Activated naive CD4-positive, alpha-beta T cell treated with anti-CD3 and anti-CD28 coated beads, Interleukin-2, amount 50 U/mL, for 16 hours (primary cell): ENCODE measurements around the gene DCAF5.
"Not testable (repeated sequence)": the region's sequence is repeated elsewhere in the genome, so short reads cannot be mapped to it uniquely, and the experiment has no call there.

Source experiments
- DNase-seq: peaks from one replicate; pipeline ENCODE4 v3.0.0-alpha.2; 2020

The DCAF5 gene

DNA sequence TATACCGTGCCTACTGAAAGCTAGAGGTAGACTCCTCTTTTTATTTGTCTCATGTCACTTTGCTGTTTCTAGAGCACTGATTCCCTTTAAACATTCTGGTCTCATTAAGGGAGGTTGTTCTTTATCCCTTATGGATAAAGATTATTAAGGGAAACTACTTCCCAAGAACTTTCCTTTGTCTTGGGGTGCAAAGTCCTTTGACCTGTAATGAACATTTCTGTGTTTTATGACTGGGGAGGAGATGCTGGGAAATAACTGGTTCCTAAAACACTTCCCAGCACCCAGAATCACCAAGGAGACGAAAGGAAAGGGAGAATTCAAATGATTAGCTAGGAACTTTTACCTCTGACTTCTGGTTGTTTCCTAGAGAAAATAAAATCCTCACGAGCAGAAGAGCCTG is 110.6 kb downstream of the DCAF5 start:
- no peak for DNase-seq

DNA sequence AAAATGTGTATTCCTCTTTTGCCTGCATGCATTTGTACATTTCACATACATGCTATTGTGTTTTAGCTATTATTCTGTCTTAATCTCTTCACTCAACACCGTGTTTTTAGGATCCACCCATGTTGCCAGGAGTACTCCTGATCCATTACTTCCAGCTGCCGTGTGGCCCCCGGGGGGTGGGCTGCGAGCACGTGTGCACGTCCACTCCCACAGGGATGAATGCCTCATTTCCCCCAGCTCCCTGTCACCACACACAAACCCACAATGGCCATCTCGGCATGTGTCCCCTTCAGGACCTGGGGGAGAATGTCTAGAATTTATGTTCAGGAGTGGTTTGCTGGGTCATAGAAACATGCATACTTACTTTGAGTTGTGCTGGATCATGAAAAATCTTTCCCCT is 111.1 kb downstream of the DCAF5 start:
- no peak for DNase-seq

DNA sequence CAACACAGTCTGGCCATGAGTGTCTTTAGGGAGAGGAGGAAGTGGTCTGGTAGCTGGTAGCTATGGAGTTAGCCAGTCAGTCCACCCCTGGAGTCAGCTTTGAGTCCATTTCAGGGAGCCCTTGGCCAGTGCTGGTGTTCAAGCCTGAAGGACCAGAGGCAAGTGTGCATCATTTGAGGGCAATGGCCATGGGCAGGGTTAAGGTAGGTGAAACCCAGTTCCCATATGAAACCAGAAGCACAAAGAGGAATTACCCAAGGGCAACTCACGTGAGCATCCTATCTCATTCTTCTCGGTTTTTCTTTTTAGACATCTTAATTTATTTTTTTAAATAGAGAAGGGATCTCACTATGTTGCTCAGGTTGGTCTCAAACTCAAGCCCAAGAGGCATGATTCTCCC is 112.6 kb downstream of the DCAF5 start:
- no peak for DNase-seq

DNA sequence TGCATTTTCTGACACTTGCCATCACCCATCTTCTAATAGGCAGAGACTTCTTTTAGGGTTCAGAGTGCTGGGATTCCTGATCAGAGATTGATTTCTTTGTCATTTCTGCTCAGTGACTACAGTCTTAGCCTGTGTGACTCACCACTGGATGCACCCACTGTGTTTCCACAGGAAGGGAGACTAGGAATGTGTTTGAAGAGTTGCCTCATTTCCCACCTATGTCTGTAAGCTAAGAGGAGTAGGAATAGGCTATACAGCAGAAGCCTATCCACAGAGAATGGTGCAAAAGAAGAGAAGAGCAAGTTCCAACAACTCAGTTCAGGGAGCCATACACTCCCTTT is 113.7 kb downstream of the DCAF5 start:
- no peak for DNase-seq

DNA sequence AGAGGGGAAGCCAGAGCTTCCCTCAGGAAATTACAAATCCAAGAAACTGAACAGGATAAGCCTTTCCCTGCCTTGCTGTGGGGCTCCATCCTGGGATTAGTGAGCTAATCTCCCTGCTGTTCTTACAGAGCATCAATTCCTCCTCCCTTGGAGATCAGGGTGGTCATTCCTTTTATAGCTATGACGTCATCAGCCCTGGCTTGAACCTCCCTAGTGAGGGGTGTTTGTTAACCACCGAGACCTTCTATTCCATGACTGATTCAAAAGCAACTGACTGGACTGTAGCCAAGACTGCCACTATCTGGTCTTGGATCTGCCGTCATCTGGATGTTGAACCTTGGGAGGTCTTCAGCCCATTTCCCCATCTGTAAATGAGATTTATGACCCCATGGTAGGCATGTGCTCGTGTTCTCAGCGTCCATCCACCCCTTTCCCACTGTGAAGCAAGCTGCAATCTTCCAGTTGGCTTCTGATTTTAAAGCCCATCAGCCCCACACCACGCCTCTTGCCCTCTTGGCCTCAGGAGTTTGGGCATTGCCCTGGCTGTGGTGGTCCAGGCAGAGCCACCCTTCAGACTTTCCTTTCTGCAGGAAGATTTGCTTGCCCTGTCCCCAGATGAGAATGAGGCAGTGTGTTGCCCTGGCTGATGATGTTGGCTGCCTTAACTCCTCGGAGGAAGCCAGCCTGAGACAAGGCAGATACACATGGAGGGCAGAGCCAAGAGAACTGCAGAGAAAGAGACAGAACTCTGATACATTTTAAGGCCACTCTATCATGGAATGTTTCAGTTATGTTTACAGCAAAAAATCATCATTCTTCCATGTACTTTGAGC is 114.2 kb downstream of the DCAF5 start:
- no peak for DNase-seq

DNA sequence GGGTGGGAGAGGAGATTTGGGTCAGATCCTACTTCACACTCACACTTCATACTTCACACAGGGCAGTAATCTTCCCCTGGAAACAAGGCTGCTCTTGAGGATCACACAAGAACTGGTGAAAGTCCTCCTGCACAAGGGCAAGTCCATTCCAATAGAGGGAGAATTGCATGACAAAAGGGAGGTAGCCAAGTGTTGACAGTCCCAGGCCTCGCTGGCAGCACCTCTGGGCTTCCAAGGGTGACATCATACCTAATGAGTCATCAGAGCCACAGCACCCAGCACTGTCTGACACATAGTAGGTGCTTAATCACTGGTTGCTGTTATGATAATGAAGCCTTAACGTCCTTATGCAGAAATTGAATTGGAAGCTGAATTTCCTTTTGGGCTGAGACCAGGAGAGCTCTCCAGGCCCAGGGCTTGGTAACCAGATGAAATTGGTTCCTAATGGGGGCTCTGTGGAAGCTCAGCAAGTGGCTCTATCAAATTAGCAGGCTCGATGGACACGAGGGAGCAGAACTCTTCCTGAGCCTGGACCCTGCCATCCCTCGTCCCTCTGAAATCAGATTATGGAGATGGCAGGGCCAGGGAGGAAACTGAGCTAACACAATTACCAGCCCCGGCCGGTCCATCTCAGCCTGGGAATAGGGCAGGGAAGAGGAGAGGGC is 115.0 kb downstream of the DCAF5 start:
- no peak for DNase-seq

DNA sequence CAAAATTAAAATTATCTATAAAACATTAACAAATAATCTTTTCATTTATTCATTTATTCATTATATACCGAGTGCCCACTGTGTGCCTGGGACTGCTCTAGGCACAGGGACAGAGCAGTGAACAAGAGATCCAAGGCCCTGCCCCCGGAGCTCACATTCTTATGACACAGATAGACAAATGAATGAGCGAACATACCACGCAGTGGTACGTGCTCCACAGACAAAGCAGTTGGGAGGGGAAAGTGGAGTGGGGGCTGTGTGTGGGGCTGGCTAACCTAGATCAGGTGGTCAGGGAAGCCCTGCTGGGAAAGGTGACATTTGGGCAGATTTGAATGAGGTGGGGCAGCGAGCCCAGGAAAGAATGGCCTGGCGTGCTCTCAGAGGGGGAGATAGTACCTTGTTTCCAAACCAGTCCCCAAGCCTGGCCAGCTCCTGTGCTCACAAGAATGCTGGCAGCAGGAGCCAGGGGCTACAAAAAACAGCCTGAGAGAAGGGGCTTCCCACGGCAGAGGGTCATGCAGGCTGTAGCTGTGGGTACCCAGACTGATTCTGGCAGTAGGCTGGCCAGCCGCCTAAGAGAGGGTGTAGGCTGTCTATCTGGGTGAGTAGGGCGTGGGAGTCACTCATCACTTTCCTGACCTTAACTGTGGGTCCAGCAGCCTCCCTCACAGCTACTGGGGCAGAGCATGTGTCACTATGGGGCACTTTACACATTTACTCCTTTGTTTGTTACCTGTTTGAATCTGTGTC is 116.0 kb downstream of the DCAF5 start:
- no peak for DNase-seq

DNA sequence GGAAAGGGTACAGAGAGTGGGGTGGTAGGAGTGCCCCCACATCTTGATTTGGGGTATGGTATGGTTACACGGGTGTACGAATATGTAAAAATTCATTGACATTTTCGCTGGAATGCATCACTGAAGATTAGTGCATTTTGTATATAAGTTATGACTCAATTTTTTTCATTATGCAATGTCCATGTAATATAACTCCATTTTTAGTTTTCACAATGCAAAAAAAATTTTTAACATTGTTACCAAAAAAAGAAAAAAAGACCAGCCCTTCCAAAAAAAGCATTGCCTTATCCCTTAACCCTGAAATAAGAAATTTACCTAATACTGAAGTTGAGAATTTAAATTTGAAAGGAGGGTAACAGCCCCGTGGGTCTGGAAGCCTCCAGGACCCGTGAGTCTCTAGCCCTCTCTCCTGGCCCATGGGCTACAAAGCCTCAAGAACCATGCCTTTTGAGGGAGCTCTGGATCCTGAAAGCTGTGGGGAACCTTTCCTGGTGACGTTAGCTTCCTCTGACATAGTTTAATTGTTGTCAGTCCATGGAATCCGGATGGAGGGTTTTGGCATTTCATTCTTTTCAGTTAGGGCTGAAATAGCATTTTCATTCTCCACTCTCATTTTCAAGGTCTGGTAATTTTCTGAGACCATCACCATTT is 118.2 kb downstream of the DCAF5 start:
- no peak for DNase-seq

DNA sequence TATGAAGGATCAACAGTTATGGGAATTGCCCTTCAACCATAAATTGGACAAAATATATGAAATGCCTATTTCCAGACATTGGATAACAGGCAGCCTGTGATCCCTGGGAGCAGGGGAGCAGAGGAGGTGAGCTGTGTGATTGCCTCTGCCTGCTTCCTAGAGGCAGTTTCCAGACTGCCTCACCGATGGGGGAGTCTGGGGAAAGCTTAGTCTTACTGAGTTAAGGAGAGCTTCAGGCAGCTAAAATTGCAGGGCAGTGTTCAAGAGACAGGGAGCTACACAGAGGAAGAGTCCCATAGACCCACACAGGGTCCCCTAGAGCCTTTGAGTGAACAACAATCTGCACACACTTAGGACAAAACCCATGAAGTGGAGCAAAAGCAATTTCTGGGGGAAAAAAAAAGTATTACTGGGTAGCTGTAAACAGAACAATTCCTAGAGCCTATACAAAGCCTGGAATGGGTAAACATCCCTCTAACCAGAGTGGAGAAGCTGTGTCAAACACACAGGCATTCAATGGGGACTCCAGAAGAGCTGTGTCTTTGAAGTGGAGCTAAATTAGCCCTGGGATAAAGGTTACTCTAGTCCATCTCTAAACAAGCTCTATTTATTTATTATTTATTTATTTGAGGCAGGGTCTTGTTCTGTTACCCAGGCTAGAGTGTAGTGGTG is 125.5 kb downstream of the DCAF5 start:
- DNase-seq = no peak

DNA sequence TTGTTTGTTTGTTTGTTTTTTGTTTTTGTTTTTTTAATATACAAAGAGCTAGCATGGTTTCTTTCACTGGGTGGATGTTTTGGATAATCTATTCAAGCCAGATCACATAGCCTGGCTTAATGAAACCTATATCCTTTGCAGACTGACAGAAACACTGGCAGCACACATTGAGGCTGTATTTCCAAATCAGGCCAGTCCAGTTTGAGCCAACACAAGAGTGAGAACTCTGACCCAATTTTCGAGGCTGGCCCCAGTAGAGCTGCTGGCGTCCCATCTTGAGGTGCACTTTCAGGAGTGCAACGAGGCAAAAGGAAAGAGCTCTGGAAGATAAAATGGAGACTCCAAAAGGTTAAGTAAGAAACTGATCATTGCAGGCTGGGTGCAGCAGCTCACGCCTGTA is 129.9 kb downstream of the DCAF5 start:
- no peak for DNase-seq

DNA sequence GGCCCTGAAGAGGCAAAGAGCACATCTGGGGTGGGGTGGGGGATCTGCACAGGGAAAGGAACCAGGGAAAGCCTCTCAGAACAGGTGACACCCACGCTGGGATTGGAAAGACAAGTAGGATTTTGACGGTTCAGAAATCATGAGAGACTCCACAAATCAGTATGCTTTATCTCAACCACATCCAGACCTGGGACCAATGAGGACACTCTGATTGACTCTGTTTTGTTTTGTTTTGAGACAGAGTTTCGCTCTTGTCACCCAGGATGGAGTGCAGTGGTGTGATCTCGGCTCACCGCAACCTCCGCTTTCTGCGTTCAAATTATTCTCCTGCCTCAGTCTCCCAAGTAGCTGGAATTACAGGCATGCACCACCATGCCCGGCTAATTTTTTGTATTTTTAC is 130.8 kb downstream of the DCAF5 start:
- not testable (repeated sequence) for DNase-seq

DNA sequence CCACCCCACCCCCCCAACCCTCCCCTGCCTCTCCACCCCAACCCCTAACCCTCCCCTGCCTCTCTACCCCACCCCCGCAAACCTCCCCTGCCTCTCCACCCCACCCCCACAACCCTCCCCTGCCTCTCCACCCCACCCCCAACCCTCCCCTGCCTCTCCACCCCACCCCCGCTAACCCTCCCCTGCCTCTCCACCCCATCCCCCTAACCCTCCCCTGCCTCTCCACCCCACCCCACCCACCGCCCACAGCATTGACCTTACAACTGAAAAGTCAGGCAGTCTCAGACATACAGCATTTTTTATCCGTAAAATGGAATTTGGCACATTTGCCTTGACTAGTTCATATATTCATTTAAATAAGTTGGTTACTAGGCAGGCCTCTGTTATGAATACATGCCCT is 135.2 kb downstream of the DCAF5 start:
- no peak for DNase-seq

DNA sequence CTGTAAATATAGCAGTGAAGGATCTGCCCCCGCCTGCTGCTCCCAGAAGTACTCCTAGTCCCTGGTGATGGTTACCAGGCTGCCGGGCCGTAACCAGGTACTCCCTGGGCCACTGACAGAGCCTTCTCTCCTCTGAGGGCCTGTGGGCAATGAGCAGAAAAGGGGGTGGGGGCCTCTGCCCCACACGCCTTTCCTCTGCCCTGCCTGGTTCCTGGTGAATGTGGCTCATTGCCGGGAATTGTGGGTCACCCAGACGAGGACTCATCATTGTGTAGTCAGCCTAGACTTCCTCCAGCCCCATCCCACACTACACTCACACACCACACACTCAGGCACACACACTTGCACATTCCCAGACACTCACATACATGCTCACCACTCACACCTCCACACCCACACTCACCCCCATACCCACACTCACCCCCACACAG is 138.1 kb downstream of the DCAF5 start:
- no peak for DNase-seq

DNA sequence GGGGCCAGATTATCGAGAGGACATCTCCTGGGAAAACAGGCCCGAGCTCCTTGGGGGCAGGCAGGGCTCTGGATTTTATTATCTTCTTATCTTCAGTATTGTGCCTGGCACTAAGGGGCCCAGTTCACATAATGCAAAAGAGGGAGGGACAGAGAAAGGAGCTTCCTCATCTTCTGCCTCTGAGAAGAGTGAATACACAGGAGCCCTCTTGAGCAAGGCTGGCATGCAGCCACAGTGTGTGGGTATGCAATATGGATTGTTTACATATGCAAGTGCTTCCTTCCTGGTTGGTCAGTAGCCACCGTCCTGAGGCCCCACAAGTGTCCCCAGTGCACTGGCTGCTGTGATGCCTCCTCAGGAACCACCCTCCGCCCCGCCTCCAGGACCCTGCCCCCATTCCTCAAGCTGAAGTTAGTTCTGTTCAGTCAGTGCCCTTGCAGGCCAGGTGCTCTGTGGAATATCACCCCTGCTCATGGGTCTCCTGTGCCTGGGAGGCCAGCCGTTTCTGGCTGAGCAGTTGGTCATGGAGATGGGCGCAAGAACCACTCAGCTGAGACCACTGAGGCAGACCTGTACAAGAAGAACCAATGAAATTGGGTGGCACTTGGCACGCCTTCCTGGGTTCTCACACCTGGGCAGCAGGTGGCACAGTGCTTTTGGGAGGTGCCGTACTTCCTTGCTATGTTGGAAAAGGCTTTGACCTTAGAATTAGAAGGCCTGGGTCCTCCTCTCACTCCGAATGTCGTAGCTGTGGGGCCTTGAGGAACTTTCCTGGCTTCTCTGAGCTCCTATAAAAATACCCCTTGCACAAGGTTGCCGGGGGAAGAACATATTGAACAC is 138.8 kb downstream of the DCAF5 start:
- no peak for DNase-seq

DNA sequence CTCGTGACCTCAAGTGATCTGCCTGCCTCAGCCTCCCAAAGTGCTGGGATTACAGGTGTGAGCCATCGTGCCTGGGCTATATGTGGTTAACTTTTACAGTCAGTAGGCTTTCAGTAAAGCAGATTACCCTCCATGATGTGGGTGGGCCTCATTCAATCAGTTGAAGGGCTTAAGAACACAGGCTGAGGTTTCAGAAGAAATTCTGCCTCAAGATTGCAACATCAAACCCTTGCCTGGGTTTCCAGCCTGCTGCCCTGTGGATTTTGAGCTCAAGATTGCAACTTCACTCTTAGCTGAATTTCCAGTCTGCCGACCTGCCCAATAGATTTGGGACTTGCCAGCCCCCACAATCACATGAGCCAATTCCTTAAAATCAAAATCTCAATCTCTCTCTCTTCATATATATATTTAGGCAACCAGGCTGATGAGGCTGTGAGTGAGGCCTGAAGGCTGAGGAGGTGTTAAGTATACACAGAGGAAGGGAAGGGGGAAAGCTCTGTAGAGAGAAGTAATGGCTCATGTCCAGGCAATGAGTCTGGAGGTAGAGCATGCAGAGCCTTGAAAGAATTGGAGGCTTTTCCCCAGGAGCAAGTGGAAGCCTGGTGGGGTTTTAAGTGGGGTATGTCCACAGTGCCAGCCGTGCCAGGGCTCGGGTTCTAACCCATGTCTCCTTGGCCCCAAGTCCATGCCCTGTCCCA is 140.5 kb downstream of the DCAF5 start:
- DNase-seq = no peak

DNA sequence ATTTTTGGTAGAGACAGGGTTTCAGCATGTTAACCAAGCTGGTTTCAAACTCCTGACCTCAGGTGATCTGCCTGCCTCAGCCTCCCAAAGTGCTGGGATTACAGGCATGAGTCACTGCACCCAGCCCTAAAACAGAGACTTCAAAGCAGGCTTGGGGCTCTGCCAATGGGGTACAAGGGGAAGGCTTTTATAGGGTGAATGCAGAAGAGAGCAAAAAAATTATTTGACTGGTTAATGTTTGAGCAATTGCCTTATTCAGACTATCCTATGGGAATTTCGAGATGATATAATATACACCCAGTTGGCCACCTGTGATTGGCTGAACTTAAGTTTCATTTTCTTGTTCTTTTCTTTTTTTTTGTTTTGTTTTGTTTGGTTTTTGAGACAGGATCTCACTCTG is 142.3 kb downstream of the DCAF5 start:
- DNase-seq = no peak

DNA sequence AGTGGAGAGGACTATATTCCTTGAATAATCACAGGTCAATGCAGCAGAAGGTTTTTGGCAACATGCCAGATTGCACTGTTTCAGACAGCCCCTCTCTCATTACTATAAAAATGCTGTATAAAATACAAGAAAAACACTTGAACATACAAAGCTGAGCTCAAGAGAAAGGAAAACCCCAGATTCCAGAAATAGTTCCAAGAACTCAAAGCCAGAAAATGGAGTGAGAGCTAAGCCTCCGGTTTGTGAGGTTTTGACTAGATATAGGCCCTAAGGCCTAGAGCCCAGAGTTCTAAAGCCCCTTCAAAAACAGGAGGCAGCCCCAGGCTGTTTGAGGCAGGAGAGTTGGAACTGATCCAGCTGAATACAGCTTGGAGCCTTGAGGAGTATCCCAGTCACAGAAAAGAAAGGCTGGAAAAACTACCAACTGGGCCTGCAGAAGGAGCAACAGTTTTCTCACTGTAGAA is 144.5 kb downstream of the DCAF5 start:
- no peak for DNase-seq

DNA sequence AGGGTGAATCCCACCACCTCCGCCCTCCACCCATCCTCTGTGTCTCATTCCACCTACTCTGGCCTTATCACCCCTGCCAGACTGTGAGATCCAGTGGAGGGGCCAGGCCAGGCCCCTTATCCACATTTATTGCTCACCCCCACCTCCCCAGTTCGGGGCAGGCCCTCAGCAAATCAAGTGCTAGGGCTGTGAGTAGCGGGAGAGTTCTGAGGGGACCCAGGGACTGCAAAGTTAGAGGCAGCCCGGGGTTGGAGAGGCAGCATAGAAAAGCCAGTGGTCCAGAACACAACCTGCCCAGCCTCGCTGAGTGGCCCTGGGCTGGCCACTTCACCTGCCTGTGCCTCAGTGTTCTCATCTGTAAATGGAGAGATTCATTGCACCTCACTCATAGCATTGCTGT is 146.6 kb downstream of the DCAF5 start:
- no peak for DNase-seq

DNA sequence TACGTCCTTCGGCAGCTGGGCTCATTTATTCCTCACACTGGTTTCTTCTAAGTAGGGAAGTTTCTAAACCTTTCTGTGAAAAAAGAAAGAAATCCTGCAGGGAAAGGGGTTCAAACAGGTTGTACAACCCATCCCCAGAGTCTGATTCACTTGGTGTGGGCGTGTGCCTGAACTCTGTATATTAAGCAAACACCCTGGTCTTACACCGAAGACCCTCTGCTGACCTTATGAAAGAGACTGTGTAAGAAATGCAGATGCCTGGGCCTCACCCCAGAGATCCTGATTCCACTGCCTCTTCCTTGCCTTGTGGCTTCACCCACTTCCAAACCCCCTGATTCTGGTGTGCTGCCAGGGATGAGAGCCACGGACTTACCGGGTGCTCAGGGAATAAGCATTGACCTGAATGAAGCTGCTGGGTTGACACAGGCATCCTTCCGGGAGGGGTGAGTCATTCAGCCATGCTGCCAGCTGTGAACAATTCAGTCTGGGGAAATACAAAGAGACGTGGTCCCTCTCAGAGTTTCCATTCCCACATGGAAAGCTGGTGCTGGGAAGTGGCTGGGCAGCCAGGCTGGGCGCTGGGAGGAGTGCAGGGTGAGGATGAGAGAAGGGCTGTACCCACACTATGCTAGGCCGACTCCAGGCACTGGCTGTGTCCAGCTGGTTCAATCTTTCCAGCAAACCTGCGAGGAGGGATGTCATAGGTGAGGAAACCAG is 147.3 kb downstream of the DCAF5 start:
- no peak for DNase-seq

DNA sequence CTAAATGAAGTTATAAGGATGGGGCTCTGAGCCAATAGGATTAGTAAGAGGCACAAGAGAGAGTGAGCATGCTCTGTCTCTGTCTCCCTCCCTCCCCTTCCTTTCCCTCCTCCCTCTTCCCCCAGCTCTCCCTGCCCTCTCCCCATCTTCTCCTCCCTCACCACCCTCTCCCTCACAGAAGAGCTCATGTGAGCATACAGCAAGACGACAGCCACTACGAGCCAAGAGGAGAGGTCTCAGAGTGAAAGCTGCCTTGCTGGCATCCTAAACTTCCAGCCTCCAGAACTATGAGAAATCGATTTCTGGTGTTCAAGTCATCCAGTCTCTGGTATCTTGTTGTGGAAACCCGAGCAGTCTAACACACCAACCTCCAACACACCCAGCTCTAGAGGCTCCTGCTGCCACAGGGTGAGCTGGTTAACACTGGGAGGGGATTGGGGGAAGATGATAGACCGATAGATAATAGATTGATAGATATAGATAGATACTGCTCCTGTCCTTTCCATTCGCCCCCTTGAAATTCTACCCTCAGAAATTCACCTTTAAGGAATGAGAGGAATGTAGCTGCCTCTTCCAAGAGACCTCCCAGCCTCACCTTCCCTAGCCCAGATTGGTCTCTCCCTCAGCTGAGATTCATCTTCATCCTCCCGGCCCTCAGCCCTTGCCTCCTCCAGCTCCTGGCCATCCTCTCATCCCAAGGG is 148.0 kb downstream of the DCAF5 start:
- DNase-seq = no peak
